ENCODE results near the gene IL36B. TPM values are rescaled to one million over a fixed set of nuclear protein-coding genes. Genes with fewer than 3 reads are reported as not detected.

IL36B gene
- total and polyA plus RNA-seq, 9 of the 15 experiments (the other 6 are each of a cell fraction or from before 2014, with no cell fraction given) = not detected

DNA sequence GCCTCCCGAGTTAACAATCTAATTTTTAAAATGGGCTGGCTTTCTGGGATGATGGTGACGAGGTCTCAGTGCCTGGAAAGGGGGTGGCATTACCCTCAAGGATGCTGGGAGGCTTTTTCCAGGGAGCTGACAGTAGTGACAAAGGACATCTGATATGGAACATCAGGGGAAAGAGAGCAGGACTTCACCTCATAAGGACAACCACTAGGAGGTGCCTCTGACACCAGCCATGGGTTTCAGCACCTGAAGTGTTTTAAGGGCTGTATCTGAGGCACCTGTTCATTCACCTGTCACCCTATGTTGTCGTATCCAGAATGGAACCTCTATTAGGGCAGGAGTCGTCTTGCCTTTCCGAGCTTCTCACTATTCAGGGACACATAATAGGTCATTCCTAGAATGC lies 10.8 kb downstream of the IL36B start:
- Histone ChIP-seq H3K4me1 (replicated peaks in 1 of 2; ENCODE audit: control insufficient read depth in 2 of 2, insufficient read depth in 2 of 2, low read length in 2 of 2) (no peaks in the 10 kb centered on the region), H3K9me1 (ENCODE audit: control insufficient read depth, insufficient read depth, low read length) (no peaks in the 10 kb centered on the region), H3K9me3 (replicated peaks; ENCODE audit: control insufficient read depth, insufficient read depth, low read depth, low read length) (no peaks in the 10 kb centered on the region), H4K20me1 (replicated peaks; ENCODE audit: control insufficient read depth, insufficient read depth, low read length) (no peaks in the 10 kb centered on the region), H3K79me2 (ENCODE audit: control insufficient read depth, insufficient read depth, low read length) (no peaks in the 10 kb centered on the region), H3K4me2 (ENCODE audit: insufficient read depth, low read length) (no peak overlapping the region), H3K4me3 (no peak overlapping the region), H3K36me3 (ENCODE audit: control insufficient read depth, insufficient read depth, low read length) (no peaks in the 10 kb centered on the region), H3K27ac (ENCODE audit: extremely low read depth, low read depth, low read length) (no peak overlapping the region), H3K9ac (ENCODE audit: insufficient read depth in 1 of 2, low read depth in 2 of 2, low read length in 2 of 2) (no peak overlapping the region), H3K27me3 (ENCODE audit: control insufficient read depth in 2 of 2, insufficient read depth in 2 of 2, low read length in 2 of 2) (no peaks in the 10 kb centered on the region), H2AFZ (ENCODE audit: low read depth, low read length) (no peak overlapping the region)
- no TSS peak for BruUV-seq (replicated peaks)
- in situ Hi-C loops (cut with MboI) = no loop called here
- peak in 2 of 4 experiments; percentile 12 to 33 for DNase-seq (ENCODE audit: extremely low read depth in 1 of 4, low spot score in 3 of 4)
- intact Hi-C loops (cut with micrococcal nuclease) = no loop called here
- no peak for FAIRE-seq
- ATAC-seq = peak; percentile 81
- TF ChIP-seq, protein P1, sequence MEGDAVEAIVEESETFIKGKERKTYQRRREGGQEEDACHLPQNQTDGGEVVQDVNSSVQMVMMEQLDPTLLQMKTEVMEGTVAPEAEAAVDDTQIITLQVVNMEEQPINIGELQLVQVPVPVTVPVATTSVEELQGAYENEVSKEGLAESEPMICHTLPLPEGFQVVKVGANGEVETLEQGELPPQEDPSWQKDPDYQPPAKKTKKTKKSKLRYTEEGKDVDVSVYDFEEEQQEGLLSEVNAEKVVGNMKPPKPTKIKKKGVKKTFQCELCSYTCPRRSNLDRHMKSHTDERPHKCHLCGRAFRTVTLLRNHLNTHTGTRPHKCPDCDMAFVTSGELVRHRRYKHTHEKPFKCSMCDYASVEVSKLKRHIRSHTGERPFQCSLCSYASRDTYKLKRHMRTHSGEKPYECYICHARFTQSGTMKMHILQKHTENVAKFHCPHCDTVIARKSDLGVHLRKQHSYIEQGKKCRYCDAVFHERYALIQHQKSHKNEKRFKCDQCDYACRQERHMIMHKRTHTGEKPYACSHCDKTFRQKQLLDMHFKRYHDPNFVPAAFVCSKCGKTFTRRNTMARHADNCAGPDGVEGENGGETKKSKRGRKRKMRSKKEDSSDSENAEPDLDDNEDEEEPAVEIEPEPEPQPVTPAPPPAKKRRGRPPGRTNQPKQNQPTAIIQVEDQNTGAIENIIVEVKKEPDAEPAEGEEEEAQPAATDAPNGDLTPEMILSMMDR (IDR thresholded peaks at IDR 0.05 in 2 of 3, conservative IDR thresholded peaks at IDR 0.05 in 1 of 3; ENCODE audit: insufficient read depth in 2 of 3, low read depth in 1 of 3, low read length in 3 of 3) = peak; percentile 41 to 52 (median 43); a peak in 5 of 6 replicates
- no peak for TF ChIP-seq MIER1 (IDR thresholded peaks at IDR 0.05; ENCODE audit: low read depth)
- WGBS (ENCODE audit: insufficient coverage, low coverage, missing lambda C conversion rate) = 14% methylated on average over 5 of the region's 5 CpGs
- ChIA-PET POLR2A (interaction anchor here (0.9 kb wide), 1 partner anchor 11 kb away, joined by 4 read pairs; no protein-coding TSS in a partner anchor), CTCF (ENCODE audit: low intra/inter-chr PET ratio) (no interaction called here)

DNA sequence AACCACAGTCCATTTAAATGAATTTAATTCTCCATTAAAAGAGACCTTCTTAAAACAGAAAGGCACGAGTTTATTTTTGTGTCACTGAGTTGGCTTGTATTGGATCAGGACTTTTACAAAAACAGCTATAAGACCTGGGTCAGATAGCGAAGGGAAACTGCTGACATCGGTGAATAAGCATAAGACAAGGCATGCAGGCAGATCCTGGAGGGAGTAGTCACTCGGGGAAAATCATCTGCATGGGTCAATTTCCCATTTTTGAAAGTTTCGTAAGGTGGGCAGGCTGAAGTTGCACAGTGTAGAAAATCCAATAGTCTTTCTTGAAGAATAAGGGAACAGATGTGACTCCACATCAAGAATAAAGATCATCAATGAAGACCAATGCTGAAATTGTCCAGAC lies 12.9 kb downstream of the IL36B start:
- H3K36me3 ChIP-seq (ENCODE audit: control insufficient read depth, insufficient read depth, low read length) = no peaks in the 10 kb centered on the region
- no peaks in the 10 kb centered on the region for H3K79me2 ChIP-seq (ENCODE audit: control insufficient read depth, insufficient read depth, low read length)
- FAIRE-seq (no peak), DNase-seq (ENCODE audit: extremely low read depth in 1 of 4, low spot score in 3 of 4) (no peak), ATAC-seq (no peak)
- no peak overlapping the region for H3K4me3 ChIP-seq
- ChIA-PET POLR2A (no interaction called here), CTCF (ENCODE audit: low intra/inter-chr PET ratio) (no interaction called here)
- H3K9me3 ChIP-seq (replicated peaks; ENCODE audit: control insufficient read depth, insufficient read depth, low read depth, low read length) = no peaks in the 10 kb centered on the region
- H3K27me3 ChIP-seq (ENCODE audit: control insufficient read depth in 2 of 2, insufficient read depth in 2 of 2, low read length in 2 of 2) = no peaks in the 10 kb centered on the region
- peaks cover 0 to under 1% of the 10 kb centered on the region in 2 experiments; a peak in 2 of 5 replicates for H3K4me1 ChIP-seq (replicated peaks in 1 of 2; ENCODE audit: control insufficient read depth in 2 of 2, insufficient read depth in 2 of 2, low read length in 2 of 2)
- H3K4me2 ChIP-seq (ENCODE audit: insufficient read depth, low read length) = no peak overlapping the region
- in situ Hi-C loops (cut with MboI) = no loop called here
- no peak overlapping the region for H2AFZ ChIP-seq (ENCODE audit: low read depth, low read length)
- intact Hi-C loops (cut with micrococcal nuclease) = no loop called here
- no peaks in the 10 kb centered on the region for H3K9me1 ChIP-seq (ENCODE audit: control insufficient read depth, insufficient read depth, low read length)
- H3K9ac ChIP-seq (ENCODE audit: insufficient read depth in 1 of 2, low read depth in 2 of 2, low read length in 2 of 2) = no peak overlapping the region
- H4K20me1 ChIP-seq (replicated peaks; ENCODE audit: control insufficient read depth, insufficient read depth, low read length) = no peaks in the 10 kb centered on the region
- H3K27ac ChIP-seq (ENCODE audit: extremely low read depth, low read depth, low read length) = no peak overlapping the region
- no TSS peak for BruUV-seq (replicated peaks)
- 8% methylated on average over 5 of the region's 5 CpGs for whole genome bisulfite sequencing (ENCODE audit: insufficient coverage, low coverage, missing lambda C conversion rate)
- peak; percentile 84 for TF ChIP-seq ZNF316 (IDR thresholded peaks at IDR 0.05)
- TF ChIP-seq MAFF (IDR thresholded peaks at IDR 0.05; ENCODE audit: low read length) = peak; percentile 65
- no peak for TF ChIP-seq SIRT6 (IDR thresholded peaks at IDR 0.05; ENCODE audit: low read depth, low read length)
- TF ChIP-seq ZBTB7A (IDR thresholded peaks at IDR 0.05; ENCODE audit: borderline replicate concordance, control insufficient read depth, low read depth, low read length) = no peak
- TF ChIP-seq, protein P2, sequence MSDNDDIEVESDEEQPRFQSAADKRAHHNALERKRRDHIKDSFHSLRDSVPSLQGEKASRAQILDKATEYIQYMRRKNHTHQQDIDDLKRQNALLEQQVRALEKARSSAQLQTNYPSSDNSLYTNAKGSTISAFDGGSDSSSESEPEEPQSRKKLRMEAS (CRISPR knock-in tag; IDR thresholded peaks at IDR 0.05) = no peak
- TF ChIP-seq ZNF696 (CRISPR knock-in tag; conservative IDR thresholded peaks at IDR 0.05) = no peak
- TF ChIP-seq SRSF1 (IDR thresholded peaks at IDR 0.05; ENCODE audit: low read depth, low read length) = no peak
- TF ChIP-seq, protein P3, sequence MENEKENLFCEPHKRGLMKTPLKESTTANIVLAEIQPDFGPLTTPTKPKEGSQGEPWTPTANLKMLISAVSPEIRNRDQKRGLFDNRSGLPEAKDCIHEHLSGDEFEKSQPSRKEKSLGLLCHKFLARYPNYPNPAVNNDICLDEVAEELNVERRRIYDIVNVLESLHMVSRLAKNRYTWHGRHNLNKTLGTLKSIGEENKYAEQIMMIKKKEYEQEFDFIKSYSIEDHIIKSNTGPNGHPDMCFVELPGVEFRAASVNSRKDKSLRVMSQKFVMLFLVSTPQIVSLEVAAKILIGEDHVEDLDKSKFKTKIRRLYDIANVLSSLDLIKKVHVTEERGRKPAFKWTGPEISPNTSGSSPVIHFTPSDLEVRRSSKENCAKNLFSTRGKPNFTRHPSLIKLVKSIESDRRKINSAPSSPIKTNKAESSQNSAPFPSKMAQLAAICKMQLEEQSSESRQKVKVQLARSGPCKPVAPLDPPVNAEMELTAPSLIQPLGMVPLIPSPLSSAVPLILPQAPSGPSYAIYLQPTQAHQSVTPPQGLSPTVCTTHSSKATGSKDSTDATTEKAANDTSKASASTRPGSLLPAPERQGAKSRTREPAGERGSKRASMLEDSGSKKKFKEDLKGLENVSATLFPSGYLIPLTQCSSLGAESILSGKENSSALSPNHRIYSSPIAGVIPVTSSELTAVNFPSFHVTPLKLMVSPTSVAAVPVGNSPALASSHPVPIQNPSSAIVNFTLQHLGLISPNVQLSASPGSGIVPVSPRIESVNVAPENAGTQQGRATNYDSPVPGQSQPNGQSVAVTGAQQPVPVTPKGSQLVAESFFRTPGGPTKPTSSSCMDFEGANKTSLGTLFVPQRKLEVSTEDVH (IDR thresholded peaks at IDR 0.05; ENCODE audit: low read depth, partially characterized antibody) = no peak
- no peak for TF ChIP-seq U2AF2 (optimal IDR thresholded peaks at IDR 0.05; ENCODE audit: low read depth, low read length)
- peak; percentile 84 for TF ChIP-seq C11orf30 (IDR thresholded peaks at IDR 0.05; ENCODE audit: low read depth)
